CD4-positive, alpha-beta memory T cell (primary cell): ENCODE measurements around the gene ARID1B. TPM values are rescaled to one million over a fixed set of nuclear protein-coding genes. Genes with fewer than 3 reads are reported as not detected.
A peak's percentile ranks its signal among the peaks of the same experiment; 100 is the strongest.

Experiments
- CTCF ChIA-PET: fragments of 350-600 bp; sonication (Branson Sonifier 250); formaldehyde crosslinking; loops from one replicate; lab custom pipeline; 2021; ENCODE audit warnings: inconsistent platforms; ENCODE audit not compliant: partially characterized antibody; lab: Charles Lee
- POLR2A ChIA-PET: fragments of 350-600 bp; sonication (Branson Sonifier 250); formaldehyde crosslinking; loops from one replicate; lab custom pipeline; 2021; ENCODE audit not compliant: partially characterized antibody; lab: Charles Lee
- DNase-seq, 5 donors: peaks; one replicate each; pipeline versions ENCODE4 v3.0.0 to v3.0.0-alpha.2; 2020 to 2022; ENCODE audit warnings: mixed read lengths in 1 of 5
- H3K27ac ChIP-seq: one replicate; pipeline ENCODE4 v1.7.0; 2013; ENCODE audit warnings: low read depth, low read length
- H3K27me3 ChIP-seq: 2 replicates; pipeline ENCODE4 v1.7.0; 2013; ENCODE audit warnings: mild to moderate bottlenecking, low read length, moderate library complexity; ENCODE audit not compliant: insufficient read depth
- H3K36me3 ChIP-seq: 2 replicates; pipeline ENCODE4 v1.7.0; 2013; ENCODE audit warnings: mild to moderate bottlenecking, low read length, moderate library complexity; ENCODE audit not compliant: insufficient read depth
- H3K4me1 ChIP-seq: 2 replicates; pipeline ENCODE4 v1.7.0; 2013; ENCODE audit warnings: mild to moderate bottlenecking, low read length, moderate library complexity; ENCODE audit not compliant: insufficient read depth
- H3K4me3 ChIP-seq, 2 donors: one replicate each; pipeline ENCODE4 v1.7.0; 2013; ENCODE audit warnings: low read length in 2 of 2, mild to moderate bottlenecking in 1 of 2
- H3K9me3 ChIP-seq, 2 donors: one replicate each; pipeline ENCODE4 v1.7.0; 2013; ENCODE audit warnings: low read length in 2 of 2, control low read depth in 1 of 2; ENCODE audit not compliant: control insufficient read depth in 1 of 2
- H3K27ac Mint-ChIP-seq, 7 donors: one replicate each; pipeline ENCODE4 v1.8.0; 2020 to 2021; ENCODE audit warnings: mixed read lengths in 7 of 7, mild to moderate bottlenecking in 6 of 7, inconsistent platforms in 3 of 7, moderate library complexity in 3 of 7
- H3K27me3 Mint-ChIP-seq, 2 donors: one replicate each; pipeline ENCODE4 v1.8.0; 2020 to 2021; ENCODE audit warnings: mixed read lengths in 2 of 2
- H3K36me3 Mint-ChIP-seq, 2 donors: one replicate each; pipeline ENCODE4 v1.8.0; 2020 to 2021; ENCODE audit warnings: mixed read lengths in 2 of 2, inconsistent platforms in 1 of 2, mild to moderate bottlenecking in 1 of 2
- H3K4me1 Mint-ChIP-seq, 4 donors: one replicate each; pipeline ENCODE4 v1.8.0; 2020 to 2021; ENCODE audit warnings: mixed read lengths in 4 of 4, mild to moderate bottlenecking in 1 of 4
- H3K4me3 Mint-ChIP-seq, 8 donors: one replicate each; pipeline ENCODE4 v1.8.0; 2020 to 2021; ENCODE audit warnings: mixed read lengths in 8 of 8, mild to moderate bottlenecking in 7 of 8, moderate library complexity in 6 of 8, inconsistent platforms in 3 of 8
- H3K9me3 Mint-ChIP-seq, 8 donors: one replicate each; pipeline ENCODE4 v1.8.0; 2020 to 2021; ENCODE audit warnings: mixed read lengths in 8 of 8, mild to moderate bottlenecking in 5 of 8, inconsistent platforms in 3 of 8, moderate library complexity in 1 of 8
- intact Hi-C: fragments of 100-400 bp; cut with micrococcal nuclease; formaldehyde crosslinking; loops from one replicate; pipeline ENCODE4 v1.15.1; 2023
- polyA plus RNA-seq, 2 donors: library from polyadenylated mRNA; unstranded; fragments of 300-500 nt; fragmentation: Illumina TruSeq; gene quantifications; one replicate each; pipeline ENCODE4 v1.2.3, GENCODE V29; 2021
- total RNA-seq, 2 experiments: library from RNA; stranded (reverse); gene quantifications; one replicate each; pipeline ENCODE4 v1.2.3, GENCODE V29; 2021

The ARID1B gene
- total and polyA plus RNA-seq, 4 experiments from 2014 or later = 5.4 to 131 (median 72.4) TPM

- intact Hi-C loops = no loop called here
- H3K27ac ChIP-seq = no peak overlapping the region
- no peak for DNase-seq
- no peaks in the 10 kb centered on the region for H3K27me3 ChIP-seq
- no peaks in the 10 kb centered on the region for H3K4me1 ChIP-seq
- H3K4me3 ChIP-seq = no peak overlapping the region
- H3K36me3 ChIP-seq = no peaks in the 10 kb centered on the region
- no peaks in the 10 kb centered on the region for H3K9me3 ChIP-seq
- peak overlapping the region in 1 of 7 donors; percentile 8 for H3K27ac Mint-ChIP-seq
- H3K9me3 Mint-ChIP-seq = peaks cover 0 to 1% (median 0%) of the 10 kb centered on the region in 8 donors
- H3K4me3 Mint-ChIP-seq = no peak overlapping the region
- peaks cover 1 to 7% of the 10 kb centered on the region in 2 donors for H3K27me3 Mint-ChIP-seq
- CTCF ChIA-PET = no interaction called here
- H3K36me3 Mint-ChIP-seq = no peaks in the 10 kb centered on the region
- no peaks in the 10 kb centered on the region for H3K4me1 Mint-ChIP-seq
- POLR2A ChIA-PET = interaction anchor here (0.7 kb wide), 1 partner anchor 74 kb away, joined by 3 read pairs; no protein-coding TSS in a partner anchor
These were observed 16.8 kb upstream of the ARID1B start for GRCh38 chr6:156760377-156760776.

GRCh38 chr6:156762547-156762946 is 14.6 kb upstream of the ARID1B start:
- CTCF ChIA-PET = no interaction called here
- no peak overlapping the region for H3K27ac Mint-ChIP-seq
- peaks cover 1 to 4% of the 10 kb centered on the region in 2 donors for H3K27me3 Mint-ChIP-seq
- Histone ChIP-seq H3K9me3 (no peaks in the 10 kb centered on the region), H3K4me3 (no peak overlapping the region), H3K27ac (no peak overlapping the region), H3K27me3 (no peaks in the 10 kb centered on the region), H3K36me3 (no peaks in the 10 kb centered on the region), H3K4me1 (no peaks in the 10 kb centered on the region)
- no peak for DNase-seq
- H3K4me1 Mint-ChIP-seq = no peaks in the 10 kb centered on the region
- H3K9me3 Mint-ChIP-seq = no peaks in the 10 kb centered on the region
- intact Hi-C loops = no loop called here
- POLR2A ChIA-PET = no interaction called here
- no peaks in the 10 kb centered on the region for H3K36me3 Mint-ChIP-seq
- no peak overlapping the region for H3K4me3 Mint-ChIP-seq

- Histone ChIP-seq H3K4me1 (no peaks in the 10 kb centered on the region), H3K9me3 (no peaks in the 10 kb centered on the region), H3K27me3 (no peaks in the 10 kb centered on the region), H3K27ac (no peak overlapping the region), H3K36me3 (no peaks in the 10 kb centered on the region), H3K4me3 (no peak overlapping the region)
- Mint-ChIP-seq H3K4me3 (no peak overlapping the region), H3K36me3 (no peaks in the 10 kb centered on the region), H3K4me1 (peaks cover 0 to 3% (median 0%) of the 10 kb centered on the region in 4 donors), H3K27ac (no peak overlapping the region), H3K9me3 (no peaks in the 10 kb centered on the region), H3K27me3 (peaks cover 0 to 4% of the 10 kb centered on the region in 2 donors)
- DNase-seq = no peak
- ChIA-PET CTCF (no interaction called here), POLR2A (no interaction called here)
- intact Hi-C loops = no loop called here
These were observed 12.1 kb upstream of the ARID1B start for GRCh38 chr6:156765117-156765516.

GRCh38 chr6:156767603-156768467 is 9.3 kb upstream of the ARID1B start:
- peaks cover 0 to under 1% of the 10 kb centered on the region in 2 donors for H3K27me3 Mint-ChIP-seq
- no peaks in the 10 kb centered on the region for H3K9me3 Mint-ChIP-seq
- H3K4me1 Mint-ChIP-seq = peaks cover 0 to 3% (median 0%) of the 10 kb centered on the region in 4 donors
- H3K27ac ChIP-seq = no peak overlapping the region
- H3K9me3 ChIP-seq = no peaks in the 10 kb centered on the region
- no peak overlapping the region for H3K4me3 ChIP-seq
- H3K4me1 ChIP-seq = no peaks in the 10 kb centered on the region
- no peaks in the 10 kb centered on the region for H3K27me3 ChIP-seq
- no peak overlapping the region for H3K27ac Mint-ChIP-seq
- DNase-seq = no peak
- no peaks in the 10 kb centered on the region for H3K36me3 ChIP-seq
- intact Hi-C loops = no loop called here
- ChIA-PET POLR2A (no interaction called here), CTCF (interaction anchor here (1.0 kb wide), 1 partner anchor 41 kb away, joined by 3 read pairs; no protein-coding TSS in a partner anchor)
- no peak overlapping the region for H3K4me3 Mint-ChIP-seq
- H3K36me3 Mint-ChIP-seq = no peaks in the 10 kb centered on the region

- H3K27ac ChIP-seq = no peak overlapping the region
- H3K4me1 Mint-ChIP-seq = peaks cover 7 to 20% (median 12%) of the 10 kb centered on the region in 4 donors
- ChIA-PET CTCF (no interaction called here), POLR2A (interaction anchor here (0.7 to 1.6 kb wide), 2 partner anchors 9 to 250 kb away, joined by 4 to 5 read pairs; no protein-coding TSS in a partner anchor)
- no peak overlapping the region for H3K4me3 ChIP-seq
- no peak overlapping the region for H3K4me3 Mint-ChIP-seq
- no peaks in the 10 kb centered on the region for H3K9me3 ChIP-seq
- H3K27me3 ChIP-seq = no peaks in the 10 kb centered on the region
- no peaks in the 10 kb centered on the region for H3K9me3 Mint-ChIP-seq
- H3K4me1 ChIP-seq = peaks cover 5% of the 10 kb centered on the region
- intact Hi-C loops = no loop called here
- H3K36me3 Mint-ChIP-seq = no peaks in the 10 kb centered on the region
- H3K36me3 ChIP-seq = no peaks in the 10 kb centered on the region
- H3K27me3 Mint-ChIP-seq = no peaks in the 10 kb centered on the region
- H3K27ac Mint-ChIP-seq = no peak overlapping the region
- DNase-seq = no peak
These were observed 6.1 kb upstream of the ARID1B start for GRCh38 chr6:156771047-156771446.

GRCh38 chr6:156771761-156772160 is 5.4 kb upstream of the ARID1B start:
- intact Hi-C loops = no loop called here
- Histone ChIP-seq H3K9me3 (no peaks in the 10 kb centered on the region), H3K27ac (no peak overlapping the region), H3K4me3 (no peak overlapping the region), H3K27me3 (no peaks in the 10 kb centered on the region), H3K36me3 (no peaks in the 10 kb centered on the region), H3K4me1 (peaks cover 11% of the 10 kb centered on the region)
- ChIA-PET CTCF (no interaction called here), POLR2A (no interaction called here)
- Mint-ChIP-seq H3K36me3 (peaks cover 0 to 4% of the 10 kb centered on the region in 2 donors), H3K4me3 (no peak overlapping the region), H3K9me3 (peaks cover 0 to 1% (median 0%) of the 10 kb centered on the region in 8 donors), H3K27me3 (no peaks in the 10 kb centered on the region), H3K4me1 (peaks cover 12 to 25% (median 18%) of the 10 kb centered on the region in 4 donors), H3K27ac (no peak overlapping the region)
- DNase-seq = no peak

GRCh38 chr6:156773476-156773875 is 3.7 kb upstream of the ARID1B start:
- no peaks in the 10 kb centered on the region for H3K36me3 ChIP-seq
- no peak overlapping the region for H3K4me3 Mint-ChIP-seq
- H3K9me3 Mint-ChIP-seq = peaks cover 0 to 3% (median 0%) of the 10 kb centered on the region in 8 donors
- no peaks in the 10 kb centered on the region for H3K27me3 ChIP-seq
- H3K9me3 ChIP-seq = no peaks in the 10 kb centered on the region
- peaks cover 0 to 7% of the 10 kb centered on the region in 2 donors for H3K36me3 Mint-ChIP-seq
- no peaks in the 10 kb centered on the region for H3K27me3 Mint-ChIP-seq
- H3K4me1 ChIP-seq = peaks cover 11% of the 10 kb centered on the region
- ChIA-PET POLR2A (no interaction called here), CTCF (no interaction called here)
- H3K4me1 Mint-ChIP-seq = peaks cover 12 to 28% (median 20%) of the 10 kb centered on the region in 4 donors
- no peak overlapping the region for H3K27ac ChIP-seq
- intact Hi-C loops = no loop called here
- no peak for DNase-seq
- H3K4me3 ChIP-seq = no peak overlapping the region
- peak overlapping the region in 1 of 7 donors; percentile 56 for H3K27ac Mint-ChIP-seq
